ENCODE results near the gene HECW1.

The HECW1 gene

GRCh38 chr7:43585562-43585961 is 473.1 kb downstream of the HECW1 start:
- TF ChIP-seq CTBP1 (IDR thresholded peaks at IDR 0.05; ENCODE audit: borderline replicate concordance) (no peak), SP1 (IDR thresholded peaks at IDR 0.05) (no peak), NFRKB (IDR thresholded peaks at IDR 0.05) (no peak), HDGF (IDR thresholded peaks at IDR 0.05; ENCODE audit: borderline replicate concordance) (no peak), ARNT (IDR thresholded peaks at IDR 0.05) (no peak), L3MBTL2 (conservative IDR thresholded peaks at IDR 0.05) (no peak), TARDBP (IDR thresholded peaks at IDR 0.05) (no peak), SUZ12 (IDR thresholded peaks at IDR 0.05) (no peak), BHLHE40 (IDR thresholded peaks at IDR 0.05; ENCODE audit: borderline replicate concordance) (no peak)
- CTCF ChIA-PET, result interaction anchor here (0.6 to 4.6 kb wide), 2 partner anchors 114 to 131 kb away, joined by 4 to 60 read pairs; no protein-coding TSS in a partner anchor
- POLR2A ChIA-PET, result interaction anchor here (1.6 kb wide), 1 partner anchor 144 kb away, joined by 3 read pairs; the partner anchor contains the start of gene COA1
- no peak for DNase-seq (ENCODE audit: extremely low spot score)

GRCh38 chr7:43586251-43586900 is 473.9 kb downstream of the HECW1 start:
- ChIA-PET POLR2A (interaction anchor here (1.6 kb wide), 1 partner anchor 143 kb away, joined by 3 read pairs; the partner anchor contains the start of gene COA1), CTCF (interaction anchor here (4.6 kb wide), 1 partner anchor 113 kb away, joined by 60 read pairs; no protein-coding TSS in a partner anchor)
- TF ChIP-seq TARDBP (IDR thresholded peaks at IDR 0.05) (no peak), SUZ12 (IDR thresholded peaks at IDR 0.05) (no peak), ELF4 (IDR thresholded peaks at IDR 0.05) (no peak), FOXK2 (IDR thresholded peaks at IDR 0.05) (no peak), BHLHE40 (IDR thresholded peaks at IDR 0.05; ENCODE audit: borderline replicate concordance) (no peak), NFRKB (IDR thresholded peaks at IDR 0.05) (no peak), FOXA1 (IDR thresholded peaks at IDR 0.05) (no peak)
- no peak for DNase-seq (ENCODE audit: extremely low spot score)

- POLR2A ChIA-PET, result no interaction called here
- CTCF ChIA-PET, result no interaction called here
- TF ChIP-seq NFRKB (IDR thresholded peaks at IDR 0.05) (no peak), FOXK2 (IDR thresholded peaks at IDR 0.05) (no peak), CTBP1 (IDR thresholded peaks at IDR 0.05; ENCODE audit: borderline replicate concordance) (peak; percentile 72; the same call in 1 of the 2 replicates), PKNOX1 (IDR thresholded peaks at IDR 0.05) (peak; percentile 94)
- DNase-seq (ENCODE audit: extremely low spot score), result no peak
Measured at GRCh38 chr7:43588477-43589132, 476.2 kb downstream of the HECW1 start.

GRCh38 chr7:43589133-43589478 is 476.7 kb downstream of the HECW1 start:
- CTCF ChIA-PET, result no interaction called here
- POLR2A ChIA-PET, result no interaction called here
- TF ChIP-seq LEF1 (IDR thresholded peaks at IDR 0.05; ENCODE audit: borderline replicate concordance), result no peak
- no peak for TF ChIP-seq ELF4 (IDR thresholded peaks at IDR 0.05)
- no peak for TF ChIP-seq PKNOX1 (IDR thresholded peaks at IDR 0.05)
- no peak for TF ChIP-seq SUZ12 (IDR thresholded peaks at IDR 0.05)
- no peak for TF ChIP-seq TARDBP (IDR thresholded peaks at IDR 0.05)
- TF ChIP-seq ARNT (IDR thresholded peaks at IDR 0.05), result no peak
- TF ChIP-seq L3MBTL2 (conservative IDR thresholded peaks at IDR 0.05), result no peak
- TF ChIP-seq FOXM1 (IDR thresholded peaks at IDR 0.05; ENCODE audit: borderline replicate concordance), result no peak
- no peak for TF ChIP-seq FOXA1 (IDR thresholded peaks at IDR 0.05)
- TF ChIP-seq FOXK2 (IDR thresholded peaks at IDR 0.05), result no peak
- DNase-seq (ENCODE audit: extremely low spot score), result no peak

- no peak for TF ChIP-seq NFRKB (IDR thresholded peaks at IDR 0.05)
- TF ChIP-seq FOXK2 (IDR thresholded peaks at IDR 0.05), result no peak
- TF ChIP-seq SP1 (IDR thresholded peaks at IDR 0.05), result no peak
- TF ChIP-seq HDGF (IDR thresholded peaks at IDR 0.05; ENCODE audit: borderline replicate concordance), result no peak
- no peak for TF ChIP-seq PKNOX1 (IDR thresholded peaks at IDR 0.05)
- POLR2A ChIA-PET, result no interaction called here
- no peak for DNase-seq (ENCODE audit: extremely low spot score)
- CTCF ChIA-PET, result no interaction called here
Measured at GRCh38 chr7:43589728-43590127, 477.3 kb downstream of the HECW1 start.

GRCh38 chr7:43590862-43591557 is 478.6 kb downstream of the HECW1 start:
- POLR2A ChIA-PET, result interaction anchor here (0.6 kb wide), 1 partner anchor 8 kb away, joined by 3 read pairs; the partner anchor contains the start of gene STK17A
- CTCF ChIA-PET, result no interaction called here
- TF ChIP-seq FOXK2 (IDR thresholded peaks at IDR 0.05) (no peak), LEF1 (IDR thresholded peaks at IDR 0.05; ENCODE audit: borderline replicate concordance) (no peak), TARDBP (IDR thresholded peaks at IDR 0.05) (no peak), ARNT (IDR thresholded peaks at IDR 0.05) (no peak), ELF4 (IDR thresholded peaks at IDR 0.05) (no peak), FOXM1 (IDR thresholded peaks at IDR 0.05; ENCODE audit: borderline replicate concordance) (no peak), SUZ12 (IDR thresholded peaks at IDR 0.05) (no peak), NFRKB (IDR thresholded peaks at IDR 0.05) (no peak), CTBP1 (IDR thresholded peaks at IDR 0.05; ENCODE audit: borderline replicate concordance) (no peak), HDGF (IDR thresholded peaks at IDR 0.05; ENCODE audit: borderline replicate concordance) (no peak), BHLHE40 (IDR thresholded peaks at IDR 0.05; ENCODE audit: borderline replicate concordance) (no peak), L3MBTL2 (conservative IDR thresholded peaks at IDR 0.05) (no peak), FOXA1 (IDR thresholded peaks at IDR 0.05) (no peak), PKNOX1 (IDR thresholded peaks at IDR 0.05) (no peak), ZNF384 (IDR thresholded peaks at IDR 0.05) (no peak)
- DNase-seq (ENCODE audit: extremely low spot score), result no peak

Measured in HEK293T (cell line).